PFSK-1 (cell line): ENCODE measurements around the gene ZPR1.

Experiments used
- POLR2AphosphoS5 ChIP-seq: IDR thresholded peaks from 2 replicates; pipeline ENCODE4 v1.6.1; 2012; ENCODE audit warnings: low read depth, mild to moderate bottlenecking, control low read depth, low read length, moderate library complexity
- TAF1 ChIP-seq: IDR thresholded peaks from 2 replicates; pipeline ENCODE4 v1.6.1; 2012; ENCODE audit warnings: low read length, control low read depth, borderline replicate concordance; ENCODE audit not compliant: insufficient read depth

- TF ChIP-seq TAF1 (no peak), POLR2AphosphoS5 (no peak)
Observed at GRCh38 chr11:116830184-116830912, 42.5 kb upstream of the ZPR1 start.
